H9 (cell line): ENCODE measurements around the gene RGS6. TPM values are rescaled to one million over a fixed set of nuclear protein-coding genes. Genes with fewer than 3 reads are reported as not detected.

ENCODE experiments used
- DNase-seq: peaks from one replicate; pipeline ENCODE4 v3.0.0-alpha.2; 2017
- H2AFZ ChIP-seq: one replicate; pipeline ENCODE4 v1.6.1; 2013; ENCODE audit warnings: mild to moderate bottlenecking, low read length, control low read depth, moderate library complexity
- H2AK5ac ChIP-seq: 2 replicates; pipeline ENCODE4 v1.6.1; 2013; ENCODE audit warnings: low read length, control low read depth, mixed read lengths; ENCODE audit not compliant: insufficient read length
- H2BK120ac ChIP-seq: one replicate; pipeline ENCODE4 v1.6.1; 2013; ENCODE audit warnings: low read depth, mild to moderate bottlenecking, low read length, control low read depth, inconsistent platforms; ENCODE audit not compliant: poor library complexity, severe bottlenecking
- H2BK12ac ChIP-seq: 2 replicates; pipeline ENCODE4 v1.6.1; 2013; ENCODE audit warnings: low read length, control low read depth, mixed read lengths, low read depth; ENCODE audit not compliant: insufficient read length
- H2BK15ac ChIP-seq: 2 replicates; pipeline ENCODE4 v1.6.1; 2013; ENCODE audit warnings: low read depth, low read length, control low read depth
- H2BK20ac ChIP-seq: one replicate; pipeline ENCODE4 v1.6.1; 2013; ENCODE audit warnings: low read depth, mild to moderate bottlenecking, low read length, control low read depth, inconsistent platforms; ENCODE audit not compliant: poor library complexity, severe bottlenecking
- H2BK5ac ChIP-seq: 2 replicates; pipeline ENCODE4 v1.6.1; 2013; ENCODE audit warnings: low read length, control low read depth, mixed read lengths; ENCODE audit not compliant: insufficient read length
- H3K14ac ChIP-seq: 2 replicates; pipeline ENCODE4 v1.6.1; 2013; ENCODE audit warnings: low read length, control low read depth; ENCODE audit not compliant: insufficient read depth
- H3K18ac ChIP-seq: 2 replicates; pipeline ENCODE4 v1.6.1; 2013; ENCODE audit warnings: low read depth, mild to moderate bottlenecking, mixed read lengths, low read length, control low read depth; ENCODE audit not compliant: insufficient read length
- H3K23ac ChIP-seq: 2 replicates; pipeline ENCODE4 v1.6.1; 2013; ENCODE audit warnings: low read length, control low read depth, mixed read lengths, low read depth; ENCODE audit not compliant: insufficient read length
- H3K23me2 ChIP-seq: 2 replicates; pipeline ENCODE4 v1.6.1; 2013; ENCODE audit warnings: low read depth, mild to moderate bottlenecking, mixed read lengths, low read length, control low read depth; ENCODE audit not compliant: insufficient read length, poor library complexity, severe bottlenecking
- H3K27ac ChIP-seq: 2 replicates; pipeline ENCODE4 v1.5.1; 2013; ENCODE audit warnings: low read length, control low read depth, mixed read lengths, low read depth; ENCODE audit not compliant: insufficient read length
- H3K27me3 ChIP-seq: 2 replicates; pipeline ENCODE4 v1.6.1; 2013; ENCODE audit warnings: low read length, control low read depth, inconsistent platforms; ENCODE audit not compliant: insufficient read depth
- H3K4ac ChIP-seq: 2 replicates; pipeline ENCODE4 v1.6.1; 2013; ENCODE audit warnings: low read depth, mild to moderate bottlenecking, control low read depth, inconsistent platforms, low read length, moderate library complexity
- H3K4me1 ChIP-seq: 2 replicates; pipeline ENCODE4 v1.6.1; 2013; ENCODE audit warnings: low read length, control low read depth, inconsistent platforms; ENCODE audit not compliant: insufficient read depth
- H3K4me2 ChIP-seq: 2 replicates; pipeline ENCODE4 v1.6.1; 2013; ENCODE audit warnings: low read length, control low read depth, mixed read lengths; ENCODE audit not compliant: insufficient read length, insufficient read depth
- H3K56ac ChIP-seq: 2 replicates; pipeline ENCODE4 v1.6.1; 2013; ENCODE audit warnings: low read depth, mild to moderate bottlenecking, mixed read lengths, low read length, control low read depth; ENCODE audit not compliant: insufficient read length
- H3K79me1 ChIP-seq: 2 replicates; pipeline ENCODE4 v1.6.1; 2013; ENCODE audit warnings: low read depth, mild to moderate bottlenecking, moderate library complexity, low read length, control low read depth, inconsistent platforms; ENCODE audit not compliant: insufficient read depth, poor library complexity, severe bottlenecking
- H3K79me2 ChIP-seq: 2 replicates; pipeline ENCODE4 v1.6.1; 2013; ENCODE audit warnings: low read length, control low read depth, inconsistent platforms; ENCODE audit not compliant: insufficient read depth
- H3K9ac ChIP-seq: 2 replicates; pipeline ENCODE4 v1.6.1; 2013; ENCODE audit warnings: low read length, control low read depth, mixed read lengths; ENCODE audit not compliant: insufficient read length; ENCODE audit errors: extremely low read depth
- H3K9me3 ChIP-seq: one replicate; pipeline ENCODE4 v1.6.1; 2013; ENCODE audit warnings: low read depth, low read length, inconsistent platforms; ENCODE audit not compliant: control insufficient read depth
- H3T11ph ChIP-seq: one replicate; pipeline ENCODE4 v1.6.1; 2013; ENCODE audit warnings: mild to moderate bottlenecking, low read length, control low read depth, inconsistent platforms
- H4K20me1 ChIP-seq: one replicate; pipeline ENCODE4 v1.6.1; 2013; ENCODE audit not compliant: control insufficient read depth, insufficient read length, insufficient read depth
- H4K5ac ChIP-seq: 2 replicates; pipeline ENCODE4 v1.6.1; 2013; ENCODE audit warnings: low read depth, mild to moderate bottlenecking, mixed read lengths, low read length, control low read depth; ENCODE audit not compliant: insufficient read length
- H4K8ac ChIP-seq: replicated peaks from 2 replicates; pipeline ENCODE4 v1.6.1; 2013; ENCODE audit warnings: low read length, control low read depth, mixed read lengths, low read depth; ENCODE audit not compliant: insufficient read length
- H4K91ac ChIP-seq: 2 replicates; pipeline ENCODE4 v1.6.1; 2013; ENCODE audit warnings: low read depth, mild to moderate bottlenecking, moderate library complexity, mixed read lengths, low read length, control low read depth; ENCODE audit not compliant: insufficient read length
- H3K27ac Mint-ChIP-seq, 3 experiments: 2 replicates in 2 of 3; 3 replicates in 1 of 3; pipeline ENCODE4 v1.8.0; 2020 to 2021; ENCODE audit warnings: mixed read lengths in 3 of 3, mild to moderate bottlenecking in 1 of 3, moderate library complexity in 1 of 3
- H3K27me3 Mint-ChIP-seq: 2 replicates; pipeline ENCODE4 v1.8.0; 2021; ENCODE audit warnings: low read depth, mild to moderate bottlenecking, moderate library complexity, mixed read lengths
- H3K36me3 Mint-ChIP-seq, 3 experiments: 2 replicates in 2 of 3; 3 replicates in 1 of 3; pipeline ENCODE4 v1.8.0; 2020 to 2021; ENCODE audit warnings: low read depth in 3 of 3, mixed read lengths in 3 of 3; ENCODE audit not compliant: insufficient read depth in 1 of 3
- H3K4me1 Mint-ChIP-seq, 2 experiments: 2 replicates each; pipeline ENCODE4 v1.8.0; 2020; ENCODE audit warnings: mixed read lengths in 2 of 2
- H3K4me3 Mint-ChIP-seq, 2 experiments: 2 replicates in 1 of 2; 3 replicates in 1 of 2; pipeline ENCODE4 v1.8.0; 2020 to 2021; ENCODE audit warnings: mild to moderate bottlenecking in 2 of 2, mixed read lengths in 2 of 2, moderate library complexity in 1 of 2
- H3K9me3 Mint-ChIP-seq, 2 experiments: 2 replicates in 1 of 2; 3 replicates in 1 of 2; pipeline ENCODE4 v1.8.0; 2020; ENCODE audit warnings: mild to moderate bottlenecking in 2 of 2, mixed read lengths in 2 of 2, moderate library complexity in 1 of 2
- WGBS: extraction: QIAGEN DNeasy Blood & Tissue Kit; methylation state at CpG from one replicate; pipeline ENCODE4 v1.1.7; 2013; ENCODE audit warnings: missing lambda C conversion rate, low lambda C conversion rate, mixed read lengths; ENCODE audit not compliant: insufficient read length; ENCODE audit errors: extremely low coverage; 5-methylcytosine and 5-hydroxymethylcytosine counted together
- microRNA-seq: library from miRNA; unstranded; fragments of <30 nt; microRNA quantifications from one replicate; pipeline ENCODE4, GENCODE V29; 2020; ENCODE audit warnings: borderline microRNAs expressed
- total RNA-seq: library from RNA; stranded (reverse); gene quantifications from 2 replicates; pipeline ENCODE4 v1.2.1, GENCODE V29; 2021
- TF ChIP-seq, protein P1 (sequence below): fragments of 200-600 bp; sonication (generic); conservative IDR thresholded peaks from 3 replicates; pipeline ENCODE4 v1.8.0; 2021; ENCODE audit warnings: antibody characterized with exemption, mild to moderate bottlenecking

The RGS6 gene
- total RNA-seq, 1 experiment from 2014 or later: 3.0 TPM

DNA sequence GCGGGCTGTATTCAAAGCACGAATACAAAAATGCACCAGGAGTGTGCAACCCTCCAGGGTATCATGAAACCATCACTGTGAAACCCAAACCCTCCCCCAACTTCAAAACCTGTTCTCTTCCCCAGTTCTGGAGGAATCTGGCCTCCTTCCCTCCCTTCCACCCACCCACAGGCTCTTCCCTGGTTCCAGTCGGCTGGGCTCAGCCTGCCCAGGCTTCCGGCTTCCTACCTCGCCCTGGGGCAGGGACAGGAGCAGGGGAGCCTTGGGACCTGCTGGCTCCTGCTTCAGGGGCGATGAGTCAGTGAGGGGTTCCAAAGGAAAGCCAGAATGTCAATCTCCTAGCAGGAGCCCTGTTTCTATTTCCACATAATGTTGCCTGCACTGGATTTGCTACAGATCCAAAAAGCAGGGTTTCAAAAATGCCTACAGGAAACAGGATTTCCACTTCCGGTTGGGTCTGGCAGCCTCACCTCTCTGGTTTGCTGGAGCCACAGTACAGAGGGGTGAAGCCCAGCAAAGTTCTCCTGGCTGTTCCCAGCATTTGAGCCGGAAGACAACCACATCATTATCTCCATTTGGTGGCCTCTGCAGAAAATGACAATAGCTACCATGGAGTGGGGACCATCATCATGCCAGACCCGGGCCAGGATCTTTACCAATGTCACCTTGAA, 683.4 kb downstream of the RGS6 start:
- WGBS: no CpG with 5 or more reads among the region's 9 CpGs
- no peaks in the 10 kb centered on the region for H3K9me3 ChIP-seq
- H4K5ac ChIP-seq: no peak overlapping the region
- no peak overlapping the region for H4K8ac ChIP-seq
- no peaks in the 10 kb centered on the region for H3K23me2 ChIP-seq
- no peak overlapping the region; a peak in 1 of 7 replicates for H3K27ac Mint-ChIP-seq
- no peak overlapping the region for H4K91ac ChIP-seq
- no peak overlapping the region for H3K4ac ChIP-seq
- H2AK5ac ChIP-seq: no peak overlapping the region
- no peak overlapping the region for H3K14ac ChIP-seq
- H2BK20ac ChIP-seq: no peak overlapping the region
- TF ChIP-seq, protein P1, sequence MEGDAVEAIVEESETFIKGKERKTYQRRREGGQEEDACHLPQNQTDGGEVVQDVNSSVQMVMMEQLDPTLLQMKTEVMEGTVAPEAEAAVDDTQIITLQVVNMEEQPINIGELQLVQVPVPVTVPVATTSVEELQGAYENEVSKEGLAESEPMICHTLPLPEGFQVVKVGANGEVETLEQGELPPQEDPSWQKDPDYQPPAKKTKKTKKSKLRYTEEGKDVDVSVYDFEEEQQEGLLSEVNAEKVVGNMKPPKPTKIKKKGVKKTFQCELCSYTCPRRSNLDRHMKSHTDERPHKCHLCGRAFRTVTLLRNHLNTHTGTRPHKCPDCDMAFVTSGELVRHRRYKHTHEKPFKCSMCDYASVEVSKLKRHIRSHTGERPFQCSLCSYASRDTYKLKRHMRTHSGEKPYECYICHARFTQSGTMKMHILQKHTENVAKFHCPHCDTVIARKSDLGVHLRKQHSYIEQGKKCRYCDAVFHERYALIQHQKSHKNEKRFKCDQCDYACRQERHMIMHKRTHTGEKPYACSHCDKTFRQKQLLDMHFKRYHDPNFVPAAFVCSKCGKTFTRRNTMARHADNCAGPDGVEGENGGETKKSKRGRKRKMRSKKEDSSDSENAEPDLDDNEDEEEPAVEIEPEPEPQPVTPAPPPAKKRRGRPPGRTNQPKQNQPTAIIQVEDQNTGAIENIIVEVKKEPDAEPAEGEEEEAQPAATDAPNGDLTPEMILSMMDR: no peak
- H3K4me1 Mint-ChIP-seq: peaks cover 5 to 21% of the 10 kb centered on the region in 2 experiments; a peak in 3 of 4 replicates
- no peak for DNase-seq
- H3K27ac ChIP-seq: no peak overlapping the region
- H3K79me2 ChIP-seq: no peaks in the 10 kb centered on the region
- peaks cover 17% of the 10 kb centered on the region for H3K27me3 Mint-ChIP-seq
- H3K79me1 ChIP-seq: no peaks in the 10 kb centered on the region
- no peak overlapping the region for H3T11ph ChIP-seq
- no peak overlapping the region for H3K23ac ChIP-seq
- H3K9ac ChIP-seq: no peak overlapping the region
- no peak overlapping the region for H2BK120ac ChIP-seq
- H3K27me3 ChIP-seq: no peaks in the 10 kb centered on the region
- H2BK15ac ChIP-seq: no peak overlapping the region
- no peak overlapping the region for H3K56ac ChIP-seq
- H2BK12ac ChIP-seq: no peak overlapping the region
- H3K36me3 Mint-ChIP-seq: no peaks in the 10 kb centered on the region
- peaks cover 7% of the 10 kb centered on the region; the same call in 1 of the 2 replicates for H3K4me1 ChIP-seq
- no peaks in the 10 kb centered on the region for H3K9me3 Mint-ChIP-seq
- no peak overlapping the region for H3K4me2 ChIP-seq
- H4K20me1 ChIP-seq: no peaks in the 10 kb centered on the region
- no peak overlapping the region for H2BK5ac ChIP-seq
- H2AFZ ChIP-seq: no peak overlapping the region
- no peak overlapping the region for H3K18ac ChIP-seq
- H3K4me3 Mint-ChIP-seq: no peak overlapping the region

Small RNAs within 50 kb of the gene (microRNA-seq; reads per million reads assigned to microRNA genes)
- gene MIR7843: not detected
